Activated B cell treated with CpG ODN at 0.5 μM for 24 hours (primary cell): ENCODE measurements around the gene SLC14A1. TPM values are rescaled to one million over a fixed set of nuclear protein-coding genes. Genes with fewer than 3 reads are reported as not detected.

ENCODE experiments used
- ATAC-seq: fragments of 200-7000 bp; cut with Tn5 transposase; one replicate; pipeline ENCODE4 v1.10.0; 2021; ENCODE audit warnings: low read depth, mild to moderate bottlenecking, moderate library complexity
- CTCF ChIA-PET: fragments of 350-600 bp; sonication (Branson Sonifier 250); formaldehyde crosslinking; loops from one replicate; lab custom pipeline; 2021; ENCODE audit warnings: antibody characterized with exemption; lab: Charles Lee
- POLR2A ChIA-PET: fragments of 350-600 bp; sonication (Branson Sonifier 250); formaldehyde crosslinking; loops from one replicate; lab custom pipeline; 2021; ENCODE audit warnings: antibody characterized with exemption; lab: Charles Lee
- DNase-seq: peaks from one replicate; pipeline ENCODE4 v3.0.0; 2022
- H3K27ac Mint-ChIP-seq: one replicate; pipeline ENCODE4 v1.8.0; 2020; ENCODE audit warnings: mixed read lengths
- H3K27me3 Mint-ChIP-seq: one replicate; pipeline ENCODE4 v1.8.0; 2021; ENCODE audit warnings: mixed read lengths
- H3K36me3 Mint-ChIP-seq: one replicate; pipeline ENCODE4 v1.8.0; 2021; ENCODE audit warnings: low read depth, mixed read lengths
- H3K4me1 Mint-ChIP-seq: one replicate; pipeline ENCODE4 v1.8.0; 2021; ENCODE audit warnings: mixed read lengths
- H3K4me3 Mint-ChIP-seq: one replicate; pipeline ENCODE4 v1.8.0; 2020; ENCODE audit warnings: mild to moderate bottlenecking, mixed read lengths
- H3K9me3 Mint-ChIP-seq: one replicate; pipeline ENCODE4 v1.8.0; 2020; ENCODE audit warnings: mixed read lengths
- intact Hi-C: fragments of 100-400 bp; cut with micrococcal nuclease; formaldehyde crosslinking; loops from one replicate; pipeline ENCODE4 v1.15.1; 2024
- total RNA-seq: library from RNA; stranded (reverse); gene quantifications from 2 replicates; pipeline ENCODE4 v1.2.3, GENCODE V29; 2022
- TF ChIP-seq, protein P1 (sequence below): fragments of 200-600 bp; IDR thresholded peaks from one replicate; pipeline ENCODE4 v1.8.0; 2022; ENCODE audit warnings: antibody characterized with exemption, mild to moderate bottlenecking

Gene SLC14A1
- total RNA-seq, 1 donor from 2014 or later: 2.0 TPM

DNA sequence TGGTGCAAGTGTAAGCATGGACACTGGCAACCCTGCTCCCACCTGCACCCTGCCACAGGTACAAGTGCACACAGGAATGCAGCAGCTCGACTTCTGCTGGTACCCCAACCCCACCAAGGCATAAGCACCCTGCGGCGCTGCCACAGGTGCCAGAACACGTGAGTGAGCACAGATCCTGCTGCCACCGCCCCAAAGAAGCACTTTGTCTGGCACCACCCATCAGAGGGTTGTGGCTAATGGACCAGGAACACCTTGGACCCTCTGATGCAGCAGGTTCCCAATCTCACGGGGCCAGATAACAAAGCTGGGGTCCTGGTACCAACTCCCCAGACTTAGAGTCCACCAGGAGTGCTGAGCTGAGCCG, 32.2 kb upstream of the SLC14A1 start:
- ChIA-PET POLR2A (no interaction called here), CTCF (interaction anchor here (1.6 to 8.7 kb wide), 3 partner anchors 25 to 187 kb away, joined by 7 to 86 read pairs (median 64); no protein-coding TSS in a partner anchor)
- Mint-ChIP-seq H3K9me3 (peaks cover 6% of the 10 kb centered on the region), H3K4me3 (no peak overlapping the region), H3K36me3 (peaks cover 4% of the 10 kb centered on the region), H3K4me1 (peaks cover 32% of the 10 kb centered on the region), H3K27me3 (peaks cover 3% of the 10 kb centered on the region), H3K27ac (no peak overlapping the region)
- DNase-seq (no peak), ATAC-seq (no peak)
- intact Hi-C loops: loop anchor here (1.0 kb wide), 6 partner anchors 26 to 382 kb away; no protein-coding TSS in a partner anchor
- TF ChIP-seq, protein P1, sequence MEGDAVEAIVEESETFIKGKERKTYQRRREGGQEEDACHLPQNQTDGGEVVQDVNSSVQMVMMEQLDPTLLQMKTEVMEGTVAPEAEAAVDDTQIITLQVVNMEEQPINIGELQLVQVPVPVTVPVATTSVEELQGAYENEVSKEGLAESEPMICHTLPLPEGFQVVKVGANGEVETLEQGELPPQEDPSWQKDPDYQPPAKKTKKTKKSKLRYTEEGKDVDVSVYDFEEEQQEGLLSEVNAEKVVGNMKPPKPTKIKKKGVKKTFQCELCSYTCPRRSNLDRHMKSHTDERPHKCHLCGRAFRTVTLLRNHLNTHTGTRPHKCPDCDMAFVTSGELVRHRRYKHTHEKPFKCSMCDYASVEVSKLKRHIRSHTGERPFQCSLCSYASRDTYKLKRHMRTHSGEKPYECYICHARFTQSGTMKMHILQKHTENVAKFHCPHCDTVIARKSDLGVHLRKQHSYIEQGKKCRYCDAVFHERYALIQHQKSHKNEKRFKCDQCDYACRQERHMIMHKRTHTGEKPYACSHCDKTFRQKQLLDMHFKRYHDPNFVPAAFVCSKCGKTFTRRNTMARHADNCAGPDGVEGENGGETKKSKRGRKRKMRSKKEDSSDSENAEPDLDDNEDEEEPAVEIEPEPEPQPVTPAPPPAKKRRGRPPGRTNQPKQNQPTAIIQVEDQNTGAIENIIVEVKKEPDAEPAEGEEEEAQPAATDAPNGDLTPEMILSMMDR: no peak

DNA sequence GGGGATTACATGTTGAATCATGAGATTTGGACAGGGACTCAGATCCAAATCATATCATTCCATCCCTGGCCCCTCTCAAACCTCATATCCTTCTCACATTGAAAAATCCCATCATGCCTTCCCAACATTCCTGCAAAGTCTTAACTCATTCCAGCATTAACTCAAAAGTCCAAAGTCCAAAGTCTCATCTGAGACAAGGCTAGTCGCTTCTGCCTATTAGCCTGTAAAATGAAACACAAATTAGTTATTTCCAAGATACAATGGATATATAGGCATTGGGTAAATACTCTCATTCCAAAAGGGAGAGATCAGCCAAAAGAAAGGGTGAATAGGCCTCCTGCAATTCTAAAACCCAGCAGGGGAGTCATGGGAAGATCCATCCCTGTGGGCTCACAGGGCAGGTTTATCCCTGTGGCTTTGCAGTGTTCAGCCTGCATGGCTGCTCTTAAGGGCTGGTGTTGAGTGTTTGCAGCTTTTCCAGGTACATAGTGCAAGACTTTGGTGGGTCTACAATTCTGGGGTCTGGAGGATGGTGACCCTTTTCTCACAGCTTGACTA, 21.2 kb upstream of the SLC14A1 start:
- intact Hi-C loops: no loop called here
- Mint-ChIP-seq H3K27me3 (no peaks in the 10 kb centered on the region), H3K4me3 (no peak overlapping the region), H3K36me3 (peaks cover 3% of the 10 kb centered on the region), H3K9me3 (peaks cover 39% of the 10 kb centered on the region), H3K4me1 (no peaks in the 10 kb centered on the region), H3K27ac (no peak overlapping the region)
- DNase-seq (no peak), ATAC-seq (no peak)
- CTCF ChIA-PET: no interaction called here
- POLR2A ChIA-PET: no interaction called here
- TF ChIP-seq, protein P1: no peak

DNA sequence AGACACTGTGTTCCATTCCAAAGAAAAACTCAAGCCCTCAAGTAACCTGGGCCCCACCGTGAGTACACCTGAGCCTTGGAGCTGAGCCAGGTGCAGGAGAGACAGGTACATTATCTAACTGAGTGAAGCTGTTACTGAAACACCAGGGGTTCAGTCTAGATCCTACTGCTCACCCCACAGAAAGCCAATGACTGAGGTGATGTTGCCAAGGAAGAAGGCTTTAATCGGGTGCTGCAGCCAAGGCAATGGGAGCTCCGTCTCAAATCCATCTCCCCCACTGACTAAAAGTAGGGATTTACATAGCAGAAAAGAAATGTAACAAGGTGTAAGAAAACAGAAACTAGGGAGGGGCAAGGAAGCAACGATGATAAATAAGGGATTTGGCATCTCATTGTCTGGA, 15.2 kb upstream of the SLC14A1 start:
- ChIA-PET CTCF (interaction anchor here (1.5 kb wide), 1 partner anchor 12 kb away, joined by 4 read pairs; no protein-coding TSS in a partner anchor), POLR2A (no interaction called here)
- intact Hi-C loops: no loop called here
- Mint-ChIP-seq H3K27me3 (no peaks in the 10 kb centered on the region), H3K27ac (no peak overlapping the region), H3K9me3 (peaks cover 36% of the 10 kb centered on the region), H3K4me3 (no peak overlapping the region), H3K36me3 (peaks cover 4% of the 10 kb centered on the region), H3K4me1 (no peaks in the 10 kb centered on the region)
- TF ChIP-seq, protein P1: no peak
- DNase-seq (no peak), ATAC-seq (no peak)

DNA sequence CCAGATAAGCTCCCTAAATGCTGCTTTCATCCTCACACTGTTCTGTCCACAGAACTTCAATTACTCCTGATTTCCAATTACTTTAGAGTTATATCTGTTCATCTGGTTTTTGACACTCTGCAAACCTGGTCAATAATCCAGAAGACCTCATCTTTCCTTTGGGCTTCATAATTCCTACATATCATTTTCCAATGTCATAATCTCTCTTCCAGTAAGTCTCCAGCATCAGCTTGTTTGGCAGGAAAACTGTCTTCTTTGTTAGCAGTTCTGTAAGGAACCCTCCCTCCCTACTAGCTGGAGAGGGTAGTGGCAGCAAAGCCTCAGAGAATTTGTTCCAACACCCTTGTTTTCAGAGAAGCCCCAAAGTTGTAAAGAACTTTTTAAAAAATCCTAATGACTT, 11.9 kb upstream of the SLC14A1 start:
- Mint-ChIP-seq H3K36me3 (peaks cover 4% of the 10 kb centered on the region), H3K4me3 (no peak overlapping the region), H3K9me3 (peaks cover 19% of the 10 kb centered on the region), H3K27me3 (no peaks in the 10 kb centered on the region), H3K4me1 (peaks cover 3% of the 10 kb centered on the region), H3K27ac (no peak overlapping the region)
- TF ChIP-seq, protein P1: no peak
- ATAC-seq (no peak), DNase-seq (no peak)
- intact Hi-C loops: no loop called here
- ChIA-PET POLR2A (no interaction called here), CTCF (interaction anchor here (0.7 kb wide), 1 partner anchor 11 kb away, joined by 4 read pairs; no protein-coding TSS in a partner anchor)

DNA sequence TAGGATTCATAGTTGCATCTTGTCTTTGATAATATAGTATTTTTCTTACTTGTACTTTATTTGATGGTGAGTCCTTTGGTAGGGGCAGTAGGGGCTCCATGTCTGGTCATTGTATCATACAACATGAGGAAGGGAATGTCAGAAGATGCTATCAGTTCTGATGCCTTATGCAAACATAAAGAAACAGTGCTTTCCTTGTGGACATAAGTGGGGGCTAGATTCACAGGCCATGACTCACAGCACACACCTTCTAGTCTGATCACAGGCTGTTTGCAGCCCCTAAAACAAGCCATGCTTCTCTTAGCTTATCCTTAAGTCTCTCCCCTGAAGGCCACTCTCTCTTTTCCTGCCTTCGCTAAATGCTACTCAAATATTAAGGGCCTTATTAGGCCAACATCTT, 10.7 kb upstream of the SLC14A1 start:
- Mint-ChIP-seq H3K9me3 (peaks cover 14% of the 10 kb centered on the region), H3K4me3 (no peak overlapping the region), H3K4me1 (peaks cover 3% of the 10 kb centered on the region), H3K27me3 (no peaks in the 10 kb centered on the region), H3K36me3 (peaks cover 2% of the 10 kb centered on the region), H3K27ac (no peak overlapping the region)
- TF ChIP-seq, protein P1: no peak
- intact Hi-C loops: no loop called here
- DNase-seq (no peak), ATAC-seq (no peak)
- ChIA-PET CTCF (no interaction called here), POLR2A (no interaction called here)
